Endothelial cell (in vitro differentiated cells): ENCODE measurements around the gene UBAC1. TPM values are rescaled to one million over a fixed set of nuclear protein-coding genes. Genes with fewer than 3 reads are reported as not detected.
A peak's percentile ranks its signal among the peaks of the same experiment; 100 is the strongest.

Experiments
- DNase-seq: peaks from one replicate; pipeline ENCODE4 v3.0.0; 2021; ENCODE audit warnings: low spot score
- H3K27ac Mint-ChIP-seq: one replicate; pipeline ENCODE4 v1.8.0; 2021; ENCODE audit warnings: mixed read lengths, inconsistent platforms; ENCODE audit not compliant: unreplicated experiment
- H3K27me3 Mint-ChIP-seq: one replicate; pipeline ENCODE4 v1.8.0; 2021; ENCODE audit warnings: mild to moderate bottlenecking, moderate library complexity, mixed read lengths, inconsistent platforms; ENCODE audit not compliant: unreplicated experiment
- H3K36me3 Mint-ChIP-seq: one replicate; pipeline ENCODE4 v1.8.0; 2021; ENCODE audit warnings: mild to moderate bottlenecking, low read depth, mixed read lengths, inconsistent platforms; ENCODE audit not compliant: unreplicated experiment
- H3K4me1 Mint-ChIP-seq: one replicate; pipeline ENCODE4 v1.8.0; 2021; ENCODE audit warnings: mild to moderate bottlenecking, mixed read lengths, inconsistent platforms; ENCODE audit not compliant: unreplicated experiment
- H3K4me3 Mint-ChIP-seq: one replicate; pipeline ENCODE4 v1.8.0; 2021; ENCODE audit warnings: mild to moderate bottlenecking, mixed read lengths, inconsistent platforms; ENCODE audit not compliant: unreplicated experiment
- H3K9me3 Mint-ChIP-seq: one replicate; pipeline ENCODE4 v1.8.0; 2021; ENCODE audit warnings: mixed read lengths, inconsistent platforms; ENCODE audit not compliant: unreplicated experiment
- CTCF ChIP-seq: fragments of 200-600 bp; sonication (generic); IDR thresholded peaks from one replicate; pipeline ENCODE4 v1.5.0; 2021; ENCODE audit warnings: antibody characterized with exemption; ENCODE audit not compliant: unreplicated experiment
- total RNA-seq: library from RNA; stranded (reverse); fragmentation: NEBNext Ultra II Directional; extraction: Animal tissue kit (Norgen Biotek cat#: 25700); gene quantifications from one replicate; pipeline ENCODE4 v1.2.1, GENCODE V29; 2021; ENCODE audit not compliant: unreplicated experiment

UBAC1 gene
- total RNA-seq, 1 donor from 2014 or later, result 46.8 TPM

- no peak overlapping the region for H3K4me3 Mint-ChIP-seq
- TF ChIP-seq CTCF, result no peak
- H3K4me1 Mint-ChIP-seq, result peaks cover 2% of the 10 kb centered on the region
- DNase-seq, result no peak
- peaks cover 46% of the 10 kb centered on the region for H3K36me3 Mint-ChIP-seq
- H3K27me3 Mint-ChIP-seq, result peaks cover 5% of the 10 kb centered on the region
- no peak overlapping the region for H3K27ac Mint-ChIP-seq
- no peaks in the 10 kb centered on the region for H3K9me3 Mint-ChIP-seq
These were observed 21.6 kb downstream of the UBAC1 start for GRCh38 chr9:135939351-135940265.

DNA sequence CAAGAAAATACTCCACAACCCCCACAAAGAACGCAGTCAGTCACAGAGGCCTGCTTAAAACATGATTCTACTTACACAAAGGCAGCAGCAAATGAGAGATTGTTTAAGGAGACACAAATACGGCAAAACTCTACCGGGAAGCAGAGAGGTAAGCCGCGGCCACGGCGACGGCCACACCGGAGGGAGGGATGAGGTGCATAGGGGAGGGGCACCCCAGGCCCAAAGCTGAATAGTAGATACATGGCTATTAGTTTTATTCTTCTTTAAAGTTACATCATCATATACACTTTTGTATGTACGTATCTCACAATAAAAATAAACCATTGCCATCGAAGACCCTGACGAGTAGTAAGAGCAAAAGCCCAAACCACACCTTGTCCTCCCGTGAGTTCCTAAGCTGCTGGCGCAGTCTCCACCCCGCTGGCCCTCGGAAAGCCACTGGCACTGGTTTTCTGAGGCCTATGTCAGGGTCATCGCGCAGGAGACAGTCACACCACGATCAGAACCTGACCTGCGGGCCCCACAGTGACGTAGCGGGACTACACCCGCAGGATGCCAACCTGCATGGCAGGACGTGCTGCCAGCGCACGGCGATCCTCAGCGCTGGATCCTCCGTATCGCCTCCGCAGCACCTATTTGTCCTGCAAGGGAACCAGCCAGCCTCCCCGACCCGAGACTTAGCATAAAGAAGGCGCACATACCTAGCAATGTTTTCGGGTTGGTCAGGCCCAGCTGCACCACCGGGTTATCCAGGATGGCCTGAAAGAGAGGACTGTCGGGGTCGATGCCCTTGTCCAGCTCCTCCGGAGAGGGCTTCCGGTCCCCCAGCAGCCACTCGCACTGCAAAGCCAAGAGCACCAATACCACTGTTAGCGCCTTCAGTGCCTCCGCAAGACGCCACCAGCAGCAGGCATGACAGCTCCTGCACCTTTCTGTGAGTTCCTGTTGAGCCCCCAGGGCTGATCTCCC, 23.4 kb downstream of the UBAC1 start:
- Mint-ChIP-seq H3K4me3 (peak overlapping the region; percentile 48), H3K4me1 (peaks cover 2% of the 10 kb centered on the region), H3K27ac (peak overlapping the region; percentile 43), H3K36me3 (peaks cover 41% of the 10 kb centered on the region), H3K27me3 (peaks cover 2% of the 10 kb centered on the region), H3K9me3 (no peaks in the 10 kb centered on the region)
- TF ChIP-seq CTCF, result no peak
- no peak for DNase-seq

DNA sequence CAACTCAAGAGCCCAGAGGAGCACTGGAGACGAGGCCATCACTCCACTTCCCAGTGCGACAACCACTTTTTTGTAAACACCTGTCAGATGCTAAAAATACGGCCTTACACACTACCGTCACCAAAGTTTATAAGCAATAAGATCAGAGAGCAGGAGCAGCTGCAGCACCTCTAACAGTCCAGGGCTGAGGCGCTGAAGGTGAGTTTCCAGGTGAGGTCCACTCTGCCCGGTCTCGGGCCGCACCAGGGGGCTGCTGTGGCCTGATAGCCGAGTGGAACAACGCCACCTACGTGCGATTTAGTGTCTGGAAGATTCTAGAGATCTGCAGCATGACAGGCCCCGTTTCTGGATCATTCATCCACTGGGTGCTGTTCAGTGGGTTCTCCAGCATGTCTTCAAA, 28.1 kb downstream of the UBAC1 start:
- Mint-ChIP-seq H3K9me3 (no peaks in the 10 kb centered on the region), H3K27ac (no peak overlapping the region), H3K27me3 (peaks cover under 1% of the 10 kb centered on the region), H3K36me3 (peaks cover 31% of the 10 kb centered on the region), H3K4me3 (no peak overlapping the region), H3K4me1 (no peaks in the 10 kb centered on the region)
- TF ChIP-seq CTCF, result no peak
- no peak for DNase-seq

DNA sequence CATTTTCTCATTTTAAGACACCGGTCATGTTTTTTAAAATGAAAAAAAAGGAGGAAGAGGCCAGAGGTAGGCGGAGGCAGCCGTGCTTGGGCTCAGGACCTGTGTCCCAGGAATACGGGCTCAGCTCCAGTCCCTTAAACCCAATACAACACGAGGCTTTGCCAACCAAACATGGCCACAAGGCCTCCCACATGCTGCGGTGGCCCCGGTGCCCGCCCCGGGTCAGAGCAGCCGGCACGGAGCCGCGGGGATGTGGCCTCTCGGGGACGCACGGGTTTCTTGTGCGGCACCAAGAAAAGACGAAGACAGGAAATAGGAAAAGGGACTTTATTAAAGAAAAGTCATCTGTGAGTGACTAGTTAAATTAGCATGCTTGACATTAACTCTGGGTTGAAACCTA, 28.5 kb downstream of the UBAC1 start:
- Mint-ChIP-seq H3K36me3 (peaks cover 28% of the 10 kb centered on the region), H3K27me3 (peaks cover 2% of the 10 kb centered on the region), H3K9me3 (no peaks in the 10 kb centered on the region), H3K4me1 (no peaks in the 10 kb centered on the region), H3K4me3 (no peak overlapping the region), H3K27ac (no peak overlapping the region)
- DNase-seq, result no peak
- TF ChIP-seq CTCF, result no peak
